Measurements from ENCODE around the gene CD99L2.

- TF ChIP-seq CTCF (conservative IDR thresholded peaks at IDR 0.05; ENCODE audit: low read depth, low read length) (no peak), EZH2 (IDR thresholded peaks at IDR 0.05; ENCODE audit: borderline replicate concordance, low read depth, low read length, poor library complexity, severe bottlenecking) (no peak)
These were observed 29.8 kb downstream of the CD99L2 start for GRCh38 chrX:150868625-150869024.

Data from A673 (cell line).